Thyroid gland (tissue), 4 donors: ENCODE measurements around the gene NOC3L.

Experiments used
- POLR2A ChIP-seq, 2 donors: fragments of 450-650 bp; IDR thresholded peaks; one replicate each; pipeline ENCODE4 v1.6.1; 2017; ENCODE audit warnings: antibody characterized with exemption in 2 of 2, mild to moderate bottlenecking in 2 of 2, moderate library complexity in 1 of 2
- TF ChIP-seq, protein P1 (sequence below), 6 experiments: fragments of 200-600 bp in 3 of 6; fragments of 450-650 bp in 3 of 6; sonication (generic) in 3 of 6; IDR thresholded peaks; one replicate each; pipeline ENCODE4 v1.5.1; 2016 to 2019; ENCODE audit warnings: antibody characterized with exemption in 6 of 6, mild to moderate bottlenecking in 2 of 6, inconsistent platforms in 1 of 6, moderate library complexity in 1 of 6

DNA sequence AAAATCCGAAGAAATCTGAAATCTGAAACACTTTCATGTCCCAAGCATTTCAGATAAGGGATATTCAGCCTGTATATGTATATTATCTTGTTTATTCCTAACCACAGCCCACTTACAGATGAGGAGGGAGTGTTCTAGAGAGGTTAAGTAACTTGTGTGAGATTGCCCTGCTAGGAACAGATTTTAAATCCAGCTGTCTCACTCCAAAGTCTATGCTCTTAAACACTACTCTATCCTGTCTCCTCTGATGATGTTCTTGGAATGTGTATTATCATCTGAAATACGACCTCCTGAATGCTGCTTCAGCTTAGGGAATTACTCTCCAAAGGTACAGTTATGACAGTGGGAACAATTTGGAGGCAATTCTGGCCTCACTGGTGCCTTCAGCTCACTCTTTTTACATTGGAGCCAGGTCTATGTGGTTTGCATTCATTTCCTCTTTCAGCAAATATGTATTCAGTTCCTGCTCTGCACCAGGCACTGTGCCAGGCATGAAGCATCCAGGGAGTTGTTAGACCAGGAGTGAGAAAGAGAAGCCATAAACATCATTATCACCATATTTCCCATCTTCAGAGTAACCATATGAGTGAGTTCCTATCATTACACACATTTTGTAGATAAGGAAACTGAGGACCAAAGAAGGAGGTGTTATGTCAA is 70.2 kb downstream of the NOC3L start:
- no peak for TF ChIP-seq POLR2A (IDR thresholded peaks at IDR 0.05)
- TF ChIP-seq, protein P1, sequence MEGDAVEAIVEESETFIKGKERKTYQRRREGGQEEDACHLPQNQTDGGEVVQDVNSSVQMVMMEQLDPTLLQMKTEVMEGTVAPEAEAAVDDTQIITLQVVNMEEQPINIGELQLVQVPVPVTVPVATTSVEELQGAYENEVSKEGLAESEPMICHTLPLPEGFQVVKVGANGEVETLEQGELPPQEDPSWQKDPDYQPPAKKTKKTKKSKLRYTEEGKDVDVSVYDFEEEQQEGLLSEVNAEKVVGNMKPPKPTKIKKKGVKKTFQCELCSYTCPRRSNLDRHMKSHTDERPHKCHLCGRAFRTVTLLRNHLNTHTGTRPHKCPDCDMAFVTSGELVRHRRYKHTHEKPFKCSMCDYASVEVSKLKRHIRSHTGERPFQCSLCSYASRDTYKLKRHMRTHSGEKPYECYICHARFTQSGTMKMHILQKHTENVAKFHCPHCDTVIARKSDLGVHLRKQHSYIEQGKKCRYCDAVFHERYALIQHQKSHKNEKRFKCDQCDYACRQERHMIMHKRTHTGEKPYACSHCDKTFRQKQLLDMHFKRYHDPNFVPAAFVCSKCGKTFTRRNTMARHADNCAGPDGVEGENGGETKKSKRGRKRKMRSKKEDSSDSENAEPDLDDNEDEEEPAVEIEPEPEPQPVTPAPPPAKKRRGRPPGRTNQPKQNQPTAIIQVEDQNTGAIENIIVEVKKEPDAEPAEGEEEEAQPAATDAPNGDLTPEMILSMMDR (IDR thresholded peaks at IDR 0.05) = no peak
